Endodermal cell (in vitro differentiated cells): ENCODE data around the gene RADIL. TPM values are rescaled to one million over a fixed set of nuclear protein-coding genes. Genes with fewer than 3 reads are reported as not detected.

Experiments used
- DNase-seq: peaks from one replicate; pipeline ENCODE4 v3.0.0-alpha.2; 2017
- H3K27ac ChIP-seq: 2 replicates; pipeline ENCODE4 v1.5.1; 2013; ENCODE audit warnings: mild to moderate bottlenecking, low read depth, low read length, moderate library complexity
- H3K27me3 ChIP-seq: 2 replicates; pipeline ENCODE4 v1.6.1; 2013; ENCODE audit warnings: mild to moderate bottlenecking, low read length, moderate library complexity; ENCODE audit not compliant: insufficient read depth, control insufficient read depth, poor library complexity, severe bottlenecking
- H3K36me3 ChIP-seq: 2 replicates; pipeline ENCODE4 v1.7.0; 2013; ENCODE audit warnings: mild to moderate bottlenecking, low read length, moderate library complexity; ENCODE audit not compliant: control insufficient read depth, insufficient read depth
- H3K4me1 ChIP-seq: one replicate; pipeline ENCODE4 v1.7.0; 2013; ENCODE audit warnings: low read length; ENCODE audit not compliant: control insufficient read depth, insufficient read depth
- H3K4me3 ChIP-seq: 2 replicates; pipeline ENCODE4 v1.5.1; 2013; ENCODE audit warnings: mild to moderate bottlenecking, low read length, moderate library complexity
- H3K9ac ChIP-seq: 2 replicates; pipeline ENCODE4 v1.6.1; 2013; ENCODE audit warnings: mild to moderate bottlenecking, low read length, moderate library complexity; ENCODE audit not compliant: poor library complexity, severe bottlenecking; ENCODE audit errors: extremely low read depth
- H3K9me3 ChIP-seq: 2 replicates; pipeline ENCODE4 v1.6.1; 2013; ENCODE audit warnings: mild to moderate bottlenecking, low read length, moderate library complexity; ENCODE audit not compliant: control insufficient read depth
- H3K27ac Mint-ChIP-seq: 2 replicates; pipeline ENCODE4 v1.8.0; 2020; ENCODE audit warnings: mixed read lengths
- H3K27me3 Mint-ChIP-seq: 2 replicates; pipeline ENCODE4 v1.8.0; 2021; ENCODE audit warnings: mild to moderate bottlenecking, mixed read lengths; ENCODE audit not compliant: insufficient read depth
- H3K36me3 Mint-ChIP-seq: 2 replicates; pipeline ENCODE4 v1.8.0; 2020; ENCODE audit warnings: low read depth, mixed read lengths
- H3K4me1 Mint-ChIP-seq: 2 replicates; pipeline ENCODE4 v1.8.0; 2020; ENCODE audit warnings: mixed read lengths
- H3K4me3 Mint-ChIP-seq: 2 replicates; pipeline ENCODE4 v1.8.0; 2020; ENCODE audit warnings: mild to moderate bottlenecking, moderate library complexity, mixed read lengths
- H3K9me3 Mint-ChIP-seq: 2 replicates; pipeline ENCODE4 v1.8.0; 2020; ENCODE audit warnings: mild to moderate bottlenecking, mixed read lengths
- CTCF ChIP-seq: fragments of 200-600 bp; sonication (generic); conservative IDR thresholded peaks from 2 replicates; pipeline ENCODE4 v1.5.0; 2021; ENCODE audit warnings: antibody characterized with exemption, mild to moderate bottlenecking
- WGBS, 2 experiments: methylation state at CpG; one replicate each; pipeline versions ENCODE4 v1.1.5 to v1.1.7; 2013; ENCODE audit warnings: missing lambda C conversion rate in 2 of 2, mixed read lengths in 1 of 2; ENCODE audit not compliant: insufficient coverage in 1 of 2, insufficient read length in 1 of 2; 5-methylcytosine and 5-hydroxymethylcytosine counted together
- total RNA-seq, 2 donors: library from RNA; stranded (reverse); fragmentation: NEBNext Ultra II Directional in 1 of 2; extraction: Animal tissue kit (Norgen Biotek cat#: 25700) in 1 of 2; gene quantifications; 2 replicates in 1 of 2; 3 replicates in 1 of 2; pipeline ENCODE4 v1.2.1, GENCODE V29; 2021

The RADIL gene
- total RNA-seq, 2 donors from 2014 or later: 34.9 to 47.6 TPM

GRCh38 chr7:4782333-4783291 is 100.9 kb downstream of the RADIL start:
- no peaks in the 10 kb centered on the region for H3K9me3 ChIP-seq
- Mint-ChIP-seq H3K4me1 (no peaks in the 10 kb centered on the region), H3K36me3 (peaks cover 35% of the 10 kb centered on the region), H3K27ac (no peak overlapping the region), H3K9me3 (no peaks in the 10 kb centered on the region), H3K27me3 (no peaks in the 10 kb centered on the region), H3K4me3 (no peak overlapping the region)
- WGBS, 2 experiments: 95 to 96% methylated on average over 13 to 36 of the region's 36 CpGs
- H3K4me3 ChIP-seq: no peak overlapping the region
- H3K36me3 ChIP-seq: peaks cover 45% of the 10 kb centered on the region
- no peak overlapping the region for H3K27ac ChIP-seq
- H3K27me3 ChIP-seq: no peaks in the 10 kb centered on the region
- DNase-seq: no peak
- H3K9ac ChIP-seq: no peak overlapping the region
- no peak for TF ChIP-seq CTCF
- H3K4me1 ChIP-seq: no peaks in the 10 kb centered on the region

- no peak for TF ChIP-seq CTCF
- Histone ChIP-seq H3K27ac (no peak overlapping the region), H3K4me1 (no peaks in the 10 kb centered on the region), H3K36me3 (peaks cover 44% of the 10 kb centered on the region), H3K4me3 (no peak overlapping the region), H3K27me3 (no peaks in the 10 kb centered on the region), H3K9ac (no peak overlapping the region), H3K9me3 (no peaks in the 10 kb centered on the region)
- no peak overlapping the region for H3K27ac Mint-ChIP-seq
- H3K4me3 Mint-ChIP-seq: no peak overlapping the region
- 93 to 96% methylated on average over 20 to 27 of the region's 27 CpGs for WGBS, 2 experiments
- no peak for DNase-seq
- H3K4me1 Mint-ChIP-seq: no peaks in the 10 kb centered on the region
- no peaks in the 10 kb centered on the region for H3K27me3 Mint-ChIP-seq
- H3K36me3 Mint-ChIP-seq: peaks cover 40% of the 10 kb centered on the region
- H3K9me3 Mint-ChIP-seq: no peaks in the 10 kb centered on the region
Observed at GRCh38 chr7:4781366-4782069, 102.0 kb downstream of the RADIL start.

- no peak for DNase-seq
- Mint-ChIP-seq H3K4me1 (peaks cover 14% of the 10 kb centered on the region), H3K9me3 (no peaks in the 10 kb centered on the region), H3K4me3 (no peak overlapping the region), H3K27ac (no peak overlapping the region), H3K36me3 (peaks cover 35% of the 10 kb centered on the region), H3K27me3 (no peaks in the 10 kb centered on the region)
- no peaks in the 10 kb centered on the region for H3K27me3 ChIP-seq
- H3K27ac ChIP-seq: no peak overlapping the region
- H3K4me3 ChIP-seq: no peak overlapping the region
- no peak for TF ChIP-seq CTCF
- no peak overlapping the region for H3K9ac ChIP-seq
- H3K36me3 ChIP-seq: peaks cover 34% of the 10 kb centered on the region
- no peaks in the 10 kb centered on the region for H3K4me1 ChIP-seq
- no peaks in the 10 kb centered on the region for H3K9me3 ChIP-seq
- WGBS, 2 experiments: no CpG with 5 or more reads among the region's 5 CpGs
Observed at GRCh38 chr7:4779118-4779517, 104.4 kb downstream of the RADIL start.
